ENCODE measurements around the gene REPIN1.

Gene REPIN1

GRCh38 chr7:150367677-150368095 lies 936 bp upstream of the REPIN1 start:
- no peaks in the 10 kb centered on the region for H3K27me3 ChIP-seq (ENCODE audit: control insufficient read depth in 5 of 5, insufficient read depth in 4 of 5, low read length in 5 of 5)
- no peaks in the 10 kb centered on the region for H3K9me3 ChIP-seq (ENCODE audit: control insufficient read depth in 5 of 5, low read length in 5 of 5)
- peaks cover 11 to 51% (median 47%) of the 10 kb centered on the region in 5 donors for H3K4me1 ChIP-seq (ENCODE audit: control insufficient read depth in 5 of 5, insufficient read depth in 5 of 5, low read length in 5 of 5)
- H3K4me3 ChIP-seq (ENCODE audit: low read depth in 1 of 5, low read length in 5 of 5) = peak overlapping the region in 4 of 5 donors; percentile 69 to 90 (median 84)
- peak overlapping the region in 4 of 5 donors; percentile 79 to 92 (median 89) for H3K9ac ChIP-seq (ENCODE audit: low read length in 5 of 5)
- H3K36me3 ChIP-seq (ENCODE audit: control insufficient read depth in 5 of 5, insufficient read depth in 5 of 5, low read length in 5 of 5) = peaks cover 0 to 25% (median 20%) of the 10 kb centered on the region in 5 donors
- peak overlapping the region; percentile 94 for H3K27ac ChIP-seq (ENCODE audit: low read depth, low read length)

GRCh38 chr7:150368884-150369747 lies 494 bp downstream of the REPIN1 start:
- peaks cover 11 to 56% (median 45%) of the 10 kb centered on the region in 5 donors for H3K4me1 ChIP-seq (ENCODE audit: control insufficient read depth in 5 of 5, insufficient read depth in 5 of 5, low read length in 5 of 5)

DNA sequence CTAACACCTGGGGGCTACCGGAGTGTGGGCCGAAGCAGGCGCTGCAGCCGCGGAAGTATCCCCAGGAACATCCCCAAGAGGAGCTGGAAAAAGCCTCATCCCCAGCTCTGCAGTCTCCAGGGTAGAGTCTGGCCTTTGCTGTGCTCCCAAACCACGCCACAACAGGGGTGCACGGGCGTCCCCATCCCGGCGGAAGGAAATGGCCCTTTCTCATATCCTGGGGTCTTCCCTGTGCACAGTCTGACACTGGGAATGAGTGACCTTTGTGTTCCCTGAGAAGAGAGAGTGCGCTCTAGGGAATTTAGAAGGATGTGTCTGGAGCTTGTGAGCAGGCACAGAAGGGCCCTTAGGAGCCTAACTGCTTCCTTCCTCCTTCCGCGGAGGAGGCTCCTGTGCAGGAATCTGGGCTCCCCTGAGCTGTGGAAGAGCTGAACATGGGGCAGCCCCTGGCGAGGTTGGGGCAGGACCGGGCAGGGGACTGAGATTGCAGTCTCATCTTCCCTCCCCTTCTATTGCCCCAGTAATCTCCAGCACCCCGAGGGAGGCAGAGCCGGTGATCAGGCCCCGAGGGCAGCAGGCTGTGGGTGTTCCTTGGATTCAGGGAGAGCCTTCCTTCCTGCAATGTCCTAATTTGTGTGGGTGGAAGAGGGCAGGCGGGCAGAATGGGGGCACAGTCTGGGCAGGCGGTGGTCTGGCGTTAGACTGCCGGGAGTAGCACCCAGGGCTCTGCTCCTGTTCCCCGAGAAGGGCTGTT lies 1.3 kb downstream of the REPIN1 start:
- Histone ChIP-seq H3K27me3 (ENCODE audit: control insufficient read depth in 5 of 5, insufficient read depth in 4 of 5, low read length in 5 of 5) (no peaks in the 10 kb centered on the region), H3K9me3 (ENCODE audit: control insufficient read depth in 5 of 5, low read length in 5 of 5) (no peaks in the 10 kb centered on the region), H3K27ac (ENCODE audit: low read depth, low read length) (peak overlapping the region; percentile 94), H3K9ac (ENCODE audit: low read length in 5 of 5) (peak overlapping the region; percentile 79 to 94 (median 91)), H3K36me3 (ENCODE audit: control insufficient read depth in 5 of 5, insufficient read depth in 5 of 5, low read length in 5 of 5) (peaks cover 0 to 44% (median 37%) of the 10 kb centered on the region in 5 donors), H3K4me1 (ENCODE audit: control insufficient read depth in 5 of 5, insufficient read depth in 5 of 5, low read length in 5 of 5) (peaks cover 11 to 54% (median 41%) of the 10 kb centered on the region in 5 donors), H3K4me3 (ENCODE audit: low read depth in 1 of 5, low read length in 5 of 5) (peak overlapping the region; percentile 69 to 90 (median 84))

More at GRCh38 chr7:150368884-150369747, 494 bp downstream of the REPIN1 start:
- peak overlapping the region; percentile 69 to 90 (median 84) for H3K4me3 ChIP-seq (ENCODE audit: low read depth in 1 of 5, low read length in 5 of 5)
- peaks cover 0 to 39% (median 34%) of the 10 kb centered on the region in 5 donors for H3K36me3 ChIP-seq (ENCODE audit: control insufficient read depth in 5 of 5, insufficient read depth in 5 of 5, low read length in 5 of 5)
- H3K9ac ChIP-seq (ENCODE audit: low read length in 5 of 5) = peak overlapping the region; percentile 79 to 94 (median 91)
- H3K9me3 ChIP-seq (ENCODE audit: control insufficient read depth in 5 of 5, low read length in 5 of 5) = no peaks in the 10 kb centered on the region
- H3K27me3 ChIP-seq (ENCODE audit: control insufficient read depth in 5 of 5, insufficient read depth in 4 of 5, low read length in 5 of 5) = no peaks in the 10 kb centered on the region
- peak overlapping the region; percentile 94 for H3K27ac ChIP-seq (ENCODE audit: low read depth, low read length)

- Histone ChIP-seq H3K4me3 (ENCODE audit: low read depth in 1 of 5, low read length in 5 of 5) (peak overlapping the region in 2 of 5 donors; percentile 69 to 84), H3K36me3 (ENCODE audit: control insufficient read depth in 5 of 5, insufficient read depth in 5 of 5, low read length in 5 of 5) (peaks cover 0 to 44% (median 37%) of the 10 kb centered on the region in 5 donors), H3K27ac (ENCODE audit: low read depth, low read length) (peak overlapping the region; percentile 94), H3K4me1 (ENCODE audit: control insufficient read depth in 5 of 5, insufficient read depth in 5 of 5, low read length in 5 of 5) (peaks cover 11 to 54% (median 41%) of the 10 kb centered on the region in 5 donors), H3K9me3 (ENCODE audit: control insufficient read depth in 5 of 5, low read length in 5 of 5) (no peaks in the 10 kb centered on the region), H3K27me3 (ENCODE audit: control insufficient read depth in 5 of 5, insufficient read depth in 4 of 5, low read length in 5 of 5) (no peaks in the 10 kb centered on the region), H3K9ac (ENCODE audit: low read length in 5 of 5) (peak overlapping the region in 3 of 5 donors; percentile 29 to 94 (median 92))
Observed at GRCh38 chr7:150370612-150371071, 2.0 kb downstream of the REPIN1 start.

DNA sequence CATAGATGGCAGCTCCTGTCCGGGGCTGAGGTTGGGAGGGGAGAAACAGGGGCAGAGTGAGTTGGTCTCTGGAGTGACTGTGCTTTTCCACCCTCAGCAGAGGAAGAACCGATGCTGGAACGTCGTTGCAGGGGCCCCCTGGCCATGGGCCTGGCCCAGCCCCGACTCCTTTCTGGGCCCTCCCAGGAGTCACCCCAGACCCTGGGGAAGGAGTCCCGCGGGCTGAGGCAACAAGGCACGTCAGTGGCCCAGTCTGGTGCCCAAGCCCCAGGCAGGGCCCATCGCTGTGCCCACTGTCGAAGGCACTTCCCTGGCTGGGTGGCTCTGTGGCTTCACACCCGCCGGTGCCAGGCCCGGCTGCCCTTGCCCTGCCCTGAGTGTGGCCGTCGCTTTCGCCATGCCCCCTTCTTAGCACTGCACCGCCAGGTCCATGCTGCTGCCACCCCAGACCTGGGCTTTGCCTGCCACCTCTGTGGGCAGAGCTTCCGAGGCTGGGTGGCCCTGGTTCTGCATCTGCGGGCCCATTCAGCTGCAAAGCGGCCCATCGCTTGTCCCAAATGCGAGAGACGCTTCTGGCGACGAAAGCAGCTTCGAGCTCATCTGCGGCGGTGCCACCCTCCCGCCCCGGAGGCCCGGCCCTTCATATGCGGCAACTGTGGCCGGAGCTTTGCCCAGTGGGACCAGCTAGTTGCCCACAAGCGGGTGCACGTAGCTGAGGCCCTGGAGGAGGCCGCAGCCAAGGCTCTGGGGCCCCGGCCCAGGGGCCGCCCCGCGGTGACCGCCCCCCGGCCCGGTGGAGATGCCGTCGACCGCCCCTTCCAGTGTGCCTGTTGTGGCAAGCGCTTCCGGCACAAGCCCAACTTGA lies 2.7 kb downstream of the REPIN1 start:
- peak overlapping the region in 1 of 5 donors; percentile 29 for H3K9ac ChIP-seq (ENCODE audit: low read length in 5 of 5)
- H3K27me3 ChIP-seq (ENCODE audit: control insufficient read depth in 5 of 5, insufficient read depth in 4 of 5, low read length in 5 of 5) = no peaks in the 10 kb centered on the region
- no peaks in the 10 kb centered on the region for H3K9me3 ChIP-seq (ENCODE audit: control insufficient read depth in 5 of 5, low read length in 5 of 5)
- H3K4me1 ChIP-seq (ENCODE audit: control insufficient read depth in 5 of 5, insufficient read depth in 5 of 5, low read length in 5 of 5) = peaks cover 11 to 54% (median 41%) of the 10 kb centered on the region in 5 donors
- peak overlapping the region; percentile 94 for H3K27ac ChIP-seq (ENCODE audit: low read depth, low read length)
- peaks cover 0 to 44% (median 37%) of the 10 kb centered on the region in 5 donors for H3K36me3 ChIP-seq (ENCODE audit: control insufficient read depth in 5 of 5, insufficient read depth in 5 of 5, low read length in 5 of 5)
- no peak overlapping the region for H3K4me3 ChIP-seq (ENCODE audit: low read depth in 1 of 5, low read length in 5 of 5)

DNA sequence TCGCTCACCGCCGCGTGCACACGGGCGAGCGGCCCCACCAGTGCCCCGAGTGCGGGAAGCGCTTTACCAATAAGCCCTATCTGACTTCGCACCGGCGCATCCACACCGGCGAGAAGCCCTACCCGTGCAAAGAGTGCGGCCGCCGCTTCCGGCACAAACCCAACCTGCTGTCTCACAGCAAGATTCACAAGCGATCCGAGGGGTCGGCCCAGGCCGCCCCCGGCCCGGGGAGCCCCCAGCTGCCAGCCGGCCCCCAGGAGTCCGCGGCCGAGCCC lies 3.3 kb downstream of the REPIN1 start:
- peaks cover 0 to 44% (median 37%) of the 10 kb centered on the region in 5 donors for H3K36me3 ChIP-seq (ENCODE audit: control insufficient read depth in 5 of 5, insufficient read depth in 5 of 5, low read length in 5 of 5)
- no peaks in the 10 kb centered on the region for H3K9me3 ChIP-seq (ENCODE audit: control insufficient read depth in 5 of 5, low read length in 5 of 5)
- no peak overlapping the region for H3K4me3 ChIP-seq (ENCODE audit: low read depth in 1 of 5, low read length in 5 of 5)
- H3K9ac ChIP-seq (ENCODE audit: low read length in 5 of 5) = no peak overlapping the region
- no peak overlapping the region for H3K27ac ChIP-seq (ENCODE audit: low read depth, low read length)
- H3K4me1 ChIP-seq (ENCODE audit: control insufficient read depth in 5 of 5, insufficient read depth in 5 of 5, low read length in 5 of 5) = peaks cover 11 to 54% (median 44%) of the 10 kb centered on the region in 5 donors
- H3K27me3 ChIP-seq (ENCODE audit: control insufficient read depth in 5 of 5, insufficient read depth in 4 of 5, low read length in 5 of 5) = no peaks in the 10 kb centered on the region

DNA sequence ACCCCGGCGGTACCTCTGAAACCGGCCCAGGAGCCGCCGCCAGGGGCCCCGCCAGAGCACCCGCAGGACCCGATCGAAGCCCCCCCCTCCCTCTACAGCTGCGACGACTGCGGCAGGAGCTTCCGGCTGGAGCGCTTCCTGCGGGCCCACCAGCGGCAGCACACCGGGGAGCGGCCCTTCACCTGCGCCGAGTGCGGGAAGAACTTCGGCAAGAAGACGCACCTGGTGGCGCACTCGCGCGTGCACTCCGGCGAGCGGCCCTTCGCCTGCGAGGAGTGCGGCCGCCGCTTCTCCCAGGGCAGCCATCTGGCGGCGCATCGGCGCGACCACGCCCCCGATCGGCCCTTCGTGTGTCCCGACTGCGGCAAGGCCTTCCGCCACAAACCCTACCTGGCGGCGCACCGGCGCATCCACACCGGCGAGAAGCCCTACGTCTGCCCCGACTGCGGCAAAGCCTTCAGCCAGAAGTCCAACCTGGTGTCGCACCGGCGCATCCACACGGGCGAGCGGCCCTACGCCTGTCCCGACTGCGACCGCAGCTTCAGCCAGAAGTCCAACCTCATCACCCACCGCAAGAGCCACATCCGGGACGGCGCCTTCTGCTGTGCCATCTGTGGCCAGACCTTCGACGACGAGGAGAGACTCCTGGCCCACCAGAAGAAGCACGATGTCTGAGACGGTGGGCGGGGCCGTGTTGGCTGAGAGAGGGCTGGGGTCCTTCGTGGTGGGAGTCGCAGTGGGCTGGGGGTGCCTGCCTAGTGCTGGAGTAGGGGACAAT lies 3.8 kb downstream of the REPIN1 start:
- Histone ChIP-seq H3K9ac (ENCODE audit: low read length in 5 of 5) (peak overlapping the region in 2 of 5 donors; percentile 2 to 38), H3K36me3 (ENCODE audit: control insufficient read depth in 5 of 5, insufficient read depth in 5 of 5, low read length in 5 of 5) (peaks cover 0 to 44% (median 37%) of the 10 kb centered on the region in 5 donors), H3K4me3 (ENCODE audit: low read depth in 1 of 5, low read length in 5 of 5) (no peak overlapping the region), H3K27ac (ENCODE audit: low read depth, low read length) (no peak overlapping the region), H3K27me3 (ENCODE audit: control insufficient read depth in 5 of 5, insufficient read depth in 4 of 5, low read length in 5 of 5) (no peaks in the 10 kb centered on the region), H3K4me1 (ENCODE audit: control insufficient read depth in 5 of 5, insufficient read depth in 5 of 5, low read length in 5 of 5) (peaks cover 11 to 53% (median 44%) of the 10 kb centered on the region in 5 donors), H3K9me3 (ENCODE audit: control insufficient read depth in 5 of 5, low read length in 5 of 5) (no peaks in the 10 kb centered on the region)

DNA sequence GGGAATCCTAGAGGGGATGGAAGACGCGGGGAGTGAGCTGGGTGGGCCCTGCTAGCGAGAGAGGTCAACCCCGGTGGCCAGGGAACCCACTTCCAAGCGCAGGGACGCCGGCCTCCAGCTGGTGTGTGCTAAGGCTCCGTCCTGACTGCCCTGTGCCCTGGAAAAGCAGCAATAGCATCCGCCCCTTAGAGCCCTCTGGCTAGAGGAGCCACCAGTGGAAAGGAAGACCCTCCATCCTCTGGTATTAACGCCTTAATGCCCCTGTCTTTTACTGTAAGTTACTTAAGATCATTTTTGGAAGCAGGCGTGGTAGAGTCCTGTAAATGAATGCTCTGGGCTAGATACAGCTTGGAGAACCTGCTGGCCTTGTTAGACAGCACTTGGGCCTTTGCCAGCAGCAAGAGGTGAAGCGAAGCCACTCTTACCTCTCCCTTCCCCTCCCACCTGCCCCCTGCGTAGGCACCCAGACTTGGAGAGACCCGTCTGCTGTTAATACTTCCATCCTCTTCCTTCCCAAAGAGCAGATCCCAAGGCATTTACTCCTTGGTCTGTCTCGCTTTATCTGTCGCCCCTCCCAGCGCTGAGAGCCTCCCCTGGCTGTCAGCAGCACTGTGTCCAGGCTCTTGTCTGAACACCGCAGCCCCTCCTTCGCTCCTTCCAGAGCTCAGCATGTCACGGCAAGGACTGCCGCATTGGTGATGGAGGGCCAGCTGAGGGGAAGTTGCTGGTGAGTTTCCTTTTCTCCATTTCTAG lies 4.6 kb downstream of the REPIN1 start:
- peak overlapping the region in 3 of 5 donors; percentile 2 to 38 (median 20) for H3K9ac ChIP-seq (ENCODE audit: low read length in 5 of 5)
- H3K4me3 ChIP-seq (ENCODE audit: low read depth in 1 of 5, low read length in 5 of 5) = no peak overlapping the region

More for the DNA sequence above, 4.6 kb downstream of the REPIN1 start:
- peaks cover 0 to 44% (median 37%) of the 10 kb centered on the region in 5 donors for H3K36me3 ChIP-seq (ENCODE audit: control insufficient read depth in 5 of 5, insufficient read depth in 5 of 5, low read length in 5 of 5)
- no peaks in the 10 kb centered on the region for H3K9me3 ChIP-seq (ENCODE audit: control insufficient read depth in 5 of 5, low read length in 5 of 5)
- peak overlapping the region; percentile 39 for H3K27ac ChIP-seq (ENCODE audit: low read depth, low read length)
- H3K4me1 ChIP-seq (ENCODE audit: control insufficient read depth in 5 of 5, insufficient read depth in 5 of 5, low read length in 5 of 5) = peaks cover 11 to 49% (median 46%) of the 10 kb centered on the region in 5 donors
- no peaks in the 10 kb centered on the region for H3K27me3 ChIP-seq (ENCODE audit: control insufficient read depth in 5 of 5, insufficient read depth in 4 of 5, low read length in 5 of 5)

Measured in subcutaneous abdominal adipose tissue (tissue), 5 donors.